GM19238 (cell line): Measurements from ENCODE around the gene CDH4.

Experiments
- DNase-seq: peaks from one replicate; pipeline ENCODE4 v3.0.0; 2011; ENCODE audit warnings: low spot score; ENCODE audit not compliant: insufficient read length

Gene CDH4

GRCh38 chr20:61835301-61835700 is 583.2 kb downstream of the CDH4 start:
- DNase-seq = no peak

GRCh38 chr20:61835791-61836350 is 583.8 kb downstream of the CDH4 start:
- no peak for DNase-seq

- no peak for DNase-seq
Observed at GRCh38 chr20:61837200-61837599, 585.1 kb downstream of the CDH4 start.

- DNase-seq = no peak
Observed at GRCh38 chr20:61839223-61839911, 587.3 kb downstream of the CDH4 start.

- DNase-seq = no peak
Observed at GRCh38 chr20:61839912-61840778, 588.1 kb downstream of the CDH4 start.

- DNase-seq = no peak
Observed at GRCh38 chr20:61840779-61841455, 588.9 kb downstream of the CDH4 start.

GRCh38 chr20:61841551-61841950 is 589.5 kb downstream of the CDH4 start:
- DNase-seq = no peak

GRCh38 chr20:61841966-61842365 is 589.9 kb downstream of the CDH4 start:
- DNase-seq = no peak

GRCh38 chr20:61844621-61845020 is 592.6 kb downstream of the CDH4 start:
- DNase-seq = no peak

- DNase-seq = no peak
Observed at GRCh38 chr20:61845233-61845671, 593.2 kb downstream of the CDH4 start.

GRCh38 chr20:61846074-61846473 is 594.0 kb downstream of the CDH4 start:
- DNase-seq = no peak

- DNase-seq = no peak
Observed at GRCh38 chr20:61846741-61847419, 594.8 kb downstream of the CDH4 start.

GRCh38 chr20:61847420-61847748 is 595.3 kb downstream of the CDH4 start:
- DNase-seq = no peak

GRCh38 chr20:61847986-61848385 is 595.9 kb downstream of the CDH4 start:
- no peak for DNase-seq

- DNase-seq = no peak
Observed at GRCh38 chr20:61848851-61849250, 596.8 kb downstream of the CDH4 start.

GRCh38 chr20:61849376-61849775 is 597.3 kb downstream of the CDH4 start:
- no peak for DNase-seq

- DNase-seq = no peak
Observed at GRCh38 chr20:61849822-61850221, 597.8 kb downstream of the CDH4 start.

- no peak for DNase-seq
Observed at GRCh38 chr20:61850457-61850856, 598.4 kb downstream of the CDH4 start.

GRCh38 chr20:61850926-61851900 is 599.2 kb downstream of the CDH4 start:
- no peak for DNase-seq
